T-helper 17 cell (primary cell): ENCODE data around the gene FAM53A. TPM values are rescaled to one million over a fixed set of nuclear protein-coding genes. Genes with fewer than 3 reads are reported as not detected.
"Not testable (repeated sequence)": the region's sequence is repeated elsewhere in the genome, so short reads cannot be mapped to it uniquely, and the experiment has no call there.

ENCODE experiments used
- ATAC-seq: fragments of 150-1000 bp; cut with Tn5 transposase; 2 replicates; pipeline ENCODE4 v1.10.0; 2021; ENCODE audit warnings: mild to moderate bottlenecking, moderate library complexity
- DNase-seq, 3 donors: peaks; one replicate each; pipeline versions ENCODE4 v3.0.0 to v3.0.0-alpha.2; 2020 to 2021
- H3K9me3 ChIP-seq: one replicate; pipeline ENCODE4 v1.7.0; 2013; ENCODE audit warnings: low read length, mild to moderate bottlenecking; ENCODE audit not compliant: control insufficient read depth, poor library complexity, severe bottlenecking
- H3K27ac Mint-ChIP-seq: one replicate; pipeline ENCODE4 v1.8.0; 2022; ENCODE audit warnings: mild to moderate bottlenecking, moderate library complexity, mixed read lengths
- H3K27me3 Mint-ChIP-seq: one replicate; pipeline ENCODE4 v1.8.0; 2022; ENCODE audit warnings: mixed read lengths
- H3K36me3 Mint-ChIP-seq: one replicate; pipeline ENCODE4 v1.8.0; 2022; ENCODE audit warnings: low read depth, mixed read lengths
- H3K4me1 Mint-ChIP-seq: one replicate; pipeline ENCODE4 v1.8.0; 2022; ENCODE audit warnings: mild to moderate bottlenecking, mixed read lengths
- H3K4me3 Mint-ChIP-seq: one replicate; pipeline ENCODE4 v1.8.0; 2022; ENCODE audit warnings: mild to moderate bottlenecking, moderate library complexity, mixed read lengths
- total RNA-seq, 4 donors: library from RNA in 2 of 4; stranded (reverse) in 2 of 4; gene quantifications; one replicate each; pipeline ENCODE4 v1.2.3 and lab custom pipeline; 2022 to 2026

Gene FAM53A
- total RNA-seq, 2 donors from 2014 or later, result 2.4 to 3.1 TPM

DNA sequence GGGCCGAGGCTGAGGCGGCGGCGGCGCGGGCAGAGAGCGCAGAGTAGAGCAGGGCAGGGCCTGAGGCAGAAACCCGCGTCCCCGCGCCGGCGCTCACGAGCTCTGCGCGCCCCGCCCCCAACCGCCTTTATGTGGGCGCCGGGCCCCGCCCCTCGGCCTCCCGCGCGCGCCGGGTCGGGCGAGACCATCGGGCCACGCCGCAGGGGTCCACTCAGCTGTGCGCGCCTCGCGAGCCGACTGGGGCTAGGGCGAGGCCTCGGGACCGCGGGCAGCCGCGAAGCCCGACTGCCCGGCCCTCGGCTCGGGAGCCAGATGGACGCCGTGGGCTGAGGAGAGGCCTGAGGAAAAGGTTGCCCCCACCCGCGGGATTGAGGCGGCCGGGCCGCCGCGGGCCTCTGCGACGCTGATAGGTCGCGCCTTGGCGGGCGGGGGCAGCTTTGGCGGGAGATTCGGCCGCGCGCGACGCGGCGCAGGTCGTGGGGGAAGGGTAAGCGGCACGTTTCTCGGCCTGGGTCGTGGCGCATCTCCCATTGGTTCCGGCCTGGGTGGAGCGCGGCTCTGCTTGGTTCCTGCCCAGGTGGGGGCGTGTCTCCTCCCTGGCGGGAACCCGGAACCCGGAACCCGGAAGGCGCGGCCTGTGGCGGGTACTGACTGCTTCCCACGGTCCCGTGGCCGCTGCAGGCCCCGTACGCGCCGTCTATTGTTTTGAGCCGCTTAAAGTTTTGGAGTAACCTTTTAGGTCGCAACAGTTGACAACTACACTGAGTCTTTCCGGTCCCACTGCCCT lies 28.3 kb upstream of the FAM53A start, which contains the start of gene SLBP:
TSS of gene SLBP (minus strand) at position 104 of the 787 bp plus-strand sequence. CDS start 131 bp downstream, outside the sequence.
- DNase-seq, result peak; percentile 98 to 99 (median 98)
- Mint-ChIP-seq H3K36me3 (peaks cover 5% of the 10 kb centered on the region), H3K4me3 (peak within 1 kb of the TSS; percentile 94), H3K27ac (peak within 1 kb of the TSS; percentile 96), H3K4me1 (peaks cover 30% of the 10 kb centered on the region), H3K27me3 (no peaks in the 10 kb centered on the region)
- ATAC-seq, result peak; percentile 88
- H3K9me3 ChIP-seq, result no peaks in the 10 kb centered on the region

DNA sequence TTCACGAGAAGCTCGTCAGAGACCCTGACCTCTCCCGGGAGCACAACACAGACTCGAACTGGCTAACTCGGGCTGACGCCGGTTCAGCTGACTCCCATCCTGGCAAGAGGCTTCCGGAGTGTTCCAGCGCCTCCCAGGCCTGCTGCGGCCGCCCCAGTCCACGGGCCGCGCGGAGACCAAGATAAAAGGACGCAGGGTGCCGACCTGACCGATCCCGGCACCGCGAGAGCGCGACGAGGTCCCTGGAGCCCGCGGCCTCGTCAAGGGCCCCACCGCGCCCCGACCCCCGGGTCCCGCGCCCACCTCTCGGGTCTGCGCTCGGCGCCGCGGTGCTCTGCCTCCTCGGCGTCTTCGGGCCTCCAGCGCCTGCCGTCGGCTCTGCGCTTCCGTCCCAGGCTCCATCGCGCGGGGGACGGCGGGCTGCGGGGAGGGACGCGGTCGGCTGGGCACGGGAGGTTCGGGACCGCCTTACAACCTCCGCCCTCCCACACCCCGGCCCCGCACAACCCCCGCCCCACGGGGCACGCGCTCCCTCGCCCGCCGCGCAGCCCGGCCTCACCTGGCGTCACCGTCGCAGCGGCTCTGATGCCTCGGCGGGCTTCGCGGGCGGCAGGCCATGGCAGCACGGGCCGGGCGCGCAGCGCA lies 27.6 kb upstream of the FAM53A start:
- H3K27ac Mint-ChIP-seq, result peak overlapping the region; percentile 96
- no peaks in the 10 kb centered on the region for H3K9me3 ChIP-seq
- ATAC-seq (peak; percentile 29), DNase-seq (peak in 1 of 3 donors; percentile 27)
- H3K27me3 Mint-ChIP-seq, result no peaks in the 10 kb centered on the region
- peaks cover 30% of the 10 kb centered on the region for H3K4me1 Mint-ChIP-seq
- H3K4me3 Mint-ChIP-seq, result peak overlapping the region; percentile 94
- peaks cover 5% of the 10 kb centered on the region for H3K36me3 Mint-ChIP-seq

GRCh38 chr4:1711055-1711570 lies 27.0 kb upstream of the FAM53A start:
- no peak for ATAC-seq
- no peak for DNase-seq
- H3K9me3 ChIP-seq, result no peaks in the 10 kb centered on the region
- H3K36me3 Mint-ChIP-seq, result peaks cover 5% of the 10 kb centered on the region
- H3K4me3 Mint-ChIP-seq, result peak overlapping the region; percentile 94
- no peaks in the 10 kb centered on the region for H3K27me3 Mint-ChIP-seq
- peaks cover 33% of the 10 kb centered on the region for H3K4me1 Mint-ChIP-seq
- peak overlapping the region; percentile 96 for H3K27ac Mint-ChIP-seq

- H3K36me3 Mint-ChIP-seq, result peaks cover 5% of the 10 kb centered on the region
- H3K4me1 Mint-ChIP-seq, result peaks cover 31% of the 10 kb centered on the region
- peak overlapping the region; percentile 27 for H3K27ac Mint-ChIP-seq
- DNase-seq, result no peak
- H3K27me3 Mint-ChIP-seq, result no peaks in the 10 kb centered on the region
- H3K9me3 ChIP-seq, result no peaks in the 10 kb centered on the region
- no peak for ATAC-seq
- H3K4me3 Mint-ChIP-seq, result no peak overlapping the region
Observed at GRCh38 chr4:1708581-1708980, 24.5 kb upstream of the FAM53A start.

DNA sequence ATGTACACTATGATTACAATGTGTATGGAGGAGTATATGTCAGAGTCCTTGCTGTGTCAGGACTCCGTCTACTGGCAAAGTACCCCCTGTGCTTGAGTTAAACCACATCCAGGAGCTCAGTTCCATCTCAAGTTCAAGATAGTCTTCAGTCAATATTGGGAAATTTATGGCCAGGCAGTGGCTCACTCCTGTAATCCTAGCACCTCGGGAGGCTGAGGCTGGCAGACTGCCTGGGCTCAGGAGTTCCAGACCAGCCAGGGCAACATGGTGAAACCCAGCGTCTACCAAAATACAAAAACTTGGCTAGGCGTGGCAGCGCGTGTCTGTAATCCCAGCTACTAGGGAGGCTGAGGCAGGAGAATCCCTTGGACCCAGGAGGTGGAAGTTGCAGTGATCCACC lies 22.2 kb upstream of the FAM53A start:
- H3K4me3 Mint-ChIP-seq, result no peak overlapping the region
- H3K36me3 Mint-ChIP-seq, result peaks cover 5% of the 10 kb centered on the region
- H3K4me1 Mint-ChIP-seq, result peaks cover 33% of the 10 kb centered on the region
- ATAC-seq (no peak), DNase-seq (no peak)
- H3K9me3 ChIP-seq, result no peaks in the 10 kb centered on the region
- peak overlapping the region; percentile 8 for H3K27ac Mint-ChIP-seq
- H3K27me3 Mint-ChIP-seq, result no peaks in the 10 kb centered on the region

DNA sequence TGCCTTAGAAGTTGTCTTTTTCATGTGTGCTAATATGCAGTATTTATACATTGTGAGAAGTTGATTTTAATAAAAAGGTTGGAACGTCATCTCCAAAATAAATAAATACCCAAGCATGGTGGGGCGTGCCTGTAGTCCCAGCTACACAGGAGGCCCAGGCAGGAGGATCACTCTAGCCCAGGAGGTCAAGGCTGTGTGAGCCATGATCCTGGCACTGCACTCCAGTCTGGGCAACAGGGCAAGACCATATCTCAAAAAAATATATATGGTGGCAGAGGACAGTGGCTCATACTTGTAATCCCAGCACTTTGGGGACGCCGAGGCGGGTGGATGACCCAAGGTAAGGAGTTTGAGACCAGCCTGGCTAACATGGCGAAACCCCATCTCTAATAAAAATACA lies 21.6 kb upstream of the FAM53A start:
- H3K4me1 Mint-ChIP-seq, result peaks cover 28% of the 10 kb centered on the region
- no peak for DNase-seq
- H3K27ac Mint-ChIP-seq, result no peak overlapping the region
- H3K27me3 Mint-ChIP-seq, result no peaks in the 10 kb centered on the region
- no peak for ATAC-seq
- H3K9me3 ChIP-seq, result no peaks in the 10 kb centered on the region
- H3K4me3 Mint-ChIP-seq, result no peak overlapping the region
- H3K36me3 Mint-ChIP-seq, result peaks cover 5% of the 10 kb centered on the region

DNA sequence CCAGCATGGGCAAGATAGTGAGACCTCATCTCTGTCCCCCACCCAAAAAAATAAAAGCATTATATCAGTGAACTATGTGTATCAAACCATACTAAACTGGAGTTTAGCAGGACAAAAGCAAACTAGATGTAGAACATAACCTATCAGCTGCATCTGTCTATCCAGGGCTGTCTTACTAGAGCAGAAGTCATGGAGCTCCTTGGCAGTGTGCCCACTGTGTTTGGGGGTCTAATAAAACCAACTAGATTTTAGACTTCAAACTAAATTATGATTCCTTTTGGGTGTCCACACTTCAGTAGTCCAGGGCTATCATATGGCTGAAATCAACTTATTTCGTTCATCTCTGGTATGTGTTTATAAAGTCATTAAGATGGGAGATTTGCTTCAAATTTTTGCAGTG lies 19.8 kb upstream of the FAM53A start:
- Mint-ChIP-seq H3K27ac (no peak overlapping the region), H3K4me1 (peaks cover 19% of the 10 kb centered on the region), H3K36me3 (peaks cover 3% of the 10 kb centered on the region), H3K4me3 (no peak overlapping the region), H3K27me3 (no peaks in the 10 kb centered on the region)
- ATAC-seq (no peak), DNase-seq (no peak)
- H3K9me3 ChIP-seq, result no peaks in the 10 kb centered on the region

DNA sequence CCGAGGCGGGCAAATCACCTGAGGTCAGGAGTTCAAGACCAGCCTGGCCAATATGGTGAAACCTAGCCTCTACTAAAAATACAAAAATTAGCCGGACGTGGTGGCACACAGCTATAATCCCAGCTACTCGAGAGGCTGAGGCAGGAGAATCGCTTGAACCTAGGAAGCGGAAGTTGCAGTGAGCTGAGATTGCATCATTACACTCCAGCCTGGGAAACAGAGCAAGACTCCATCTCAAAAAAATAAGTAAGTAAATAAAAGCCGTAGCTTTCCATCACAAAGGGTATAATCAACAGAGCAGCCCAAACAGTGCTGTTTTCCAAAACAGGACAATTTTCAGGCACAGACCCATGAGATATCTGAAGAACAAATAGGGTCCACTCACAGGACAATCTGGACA lies 17.6 kb upstream of the FAM53A start:
- not testable (repeated sequence) for H3K27me3 Mint-ChIP-seq, DNase-seq, H3K4me3 Mint-ChIP-seq, H3K36me3 Mint-ChIP-seq, H3K27ac Mint-ChIP-seq, ATAC-seq, H3K9me3 ChIP-seq
- H3K4me1 Mint-ChIP-seq, result peaks cover 16% of the 10 kb centered on the region

GRCh38 chr4:1695913-1696312 lies 11.8 kb upstream of the FAM53A start:
- no peaks in the 10 kb centered on the region for H3K27me3 Mint-ChIP-seq
- DNase-seq (no peak), ATAC-seq (no peak)
- no peak overlapping the region for H3K4me3 Mint-ChIP-seq
- H3K27ac Mint-ChIP-seq, result no peak overlapping the region
- H3K36me3 Mint-ChIP-seq, result peaks cover 3% of the 10 kb centered on the region
- no peaks in the 10 kb centered on the region for H3K9me3 ChIP-seq
- peaks cover 4% of the 10 kb centered on the region for H3K4me1 Mint-ChIP-seq

DNA sequence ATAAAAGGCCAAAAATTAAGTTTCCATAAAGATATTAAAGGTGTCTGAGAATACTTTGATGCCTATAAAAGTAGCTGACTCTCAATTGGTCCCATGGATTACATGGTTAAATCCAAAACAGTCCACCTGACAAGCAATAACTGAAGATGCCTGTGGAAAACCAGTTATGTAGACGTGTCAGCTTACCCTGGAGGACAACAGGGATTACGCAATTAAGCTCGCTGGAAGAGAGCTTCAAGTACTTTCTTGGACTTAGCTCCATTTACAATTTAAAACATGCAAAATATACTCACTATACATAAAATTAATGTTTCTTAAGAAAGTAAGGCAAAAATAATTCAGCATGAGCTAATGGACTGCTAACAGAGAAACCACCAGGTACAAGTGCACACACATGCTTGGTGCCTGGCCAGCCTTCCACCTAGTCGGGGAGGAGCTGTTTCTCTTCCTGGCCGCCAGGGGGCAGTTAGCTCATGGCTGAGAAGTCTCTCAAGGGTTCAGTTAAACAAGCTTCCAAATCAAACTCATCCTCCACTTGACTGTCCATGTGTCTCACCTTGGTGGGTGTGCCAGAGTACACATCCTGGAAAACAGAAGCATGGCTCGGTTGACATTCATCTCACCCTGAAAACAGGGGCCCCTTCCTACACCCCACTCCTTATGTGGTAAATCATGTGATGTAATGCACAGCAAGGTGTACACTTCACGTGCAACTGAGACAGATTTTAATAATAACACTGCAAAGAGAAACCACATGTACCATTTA lies 9.2 kb upstream of the FAM53A start:
- ATAC-seq (peak; percentile 96), DNase-seq (peak; percentile 61 to 71 (median 70))
- Mint-ChIP-seq H3K27me3 (no peaks in the 10 kb centered on the region), H3K4me1 (peaks cover 5% of the 10 kb centered on the region), H3K36me3 (no peaks in the 10 kb centered on the region), H3K4me3 (no peak overlapping the region), H3K27ac (peak overlapping the region; percentile 53)
- no peaks in the 10 kb centered on the region for H3K9me3 ChIP-seq

- no peaks in the 10 kb centered on the region for H3K9me3 ChIP-seq
- H3K27ac Mint-ChIP-seq, result no peak overlapping the region
- DNase-seq, result no peak
- no peak overlapping the region for H3K4me3 Mint-ChIP-seq
- no peaks in the 10 kb centered on the region for H3K27me3 Mint-ChIP-seq
- H3K36me3 Mint-ChIP-seq, result no peaks in the 10 kb centered on the region
- ATAC-seq, result no peak
- peaks cover 6% of the 10 kb centered on the region for H3K4me1 Mint-ChIP-seq
Observed at GRCh38 chr4:1691737-1692373, 7.7 kb upstream of the FAM53A start.

DNA sequence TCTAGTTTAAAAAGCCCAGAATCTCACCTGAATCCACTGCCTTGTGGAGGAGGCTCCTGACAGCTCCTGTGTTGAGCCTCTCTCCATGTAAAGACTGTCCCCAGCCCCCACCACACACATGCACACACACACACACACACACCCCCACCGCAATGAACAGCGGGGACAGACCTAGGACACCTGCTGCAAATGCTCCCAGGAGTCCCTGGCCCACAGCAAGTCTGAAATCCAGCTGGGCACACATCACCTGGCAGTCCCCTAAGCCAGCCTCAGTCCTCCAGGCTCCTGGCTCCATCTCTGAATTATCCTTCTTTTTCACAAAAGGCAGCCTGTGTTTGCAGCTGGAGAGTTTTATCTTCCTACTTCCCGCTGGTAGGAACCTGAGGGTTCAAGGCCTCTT lies 6.6 kb upstream of the FAM53A start:
- ATAC-seq, result no peak
- H3K9me3 ChIP-seq, result no peaks in the 10 kb centered on the region
- Mint-ChIP-seq H3K36me3 (no peaks in the 10 kb centered on the region), H3K27ac (peak overlapping the region; percentile 24), H3K27me3 (no peaks in the 10 kb centered on the region), H3K4me1 (peaks cover 5% of the 10 kb centered on the region), H3K4me3 (no peak overlapping the region)
- DNase-seq, result no peak
